Measurements from ENCODE around the gene RBFA. TPM values are rescaled to one million over a fixed set of nuclear protein-coding genes. Genes with fewer than 3 reads are reported as not detected.
"Not testable (repeated sequence)": the region's sequence is repeated elsewhere in the genome, so short reads cannot be mapped to it uniquely, and the experiment has no call there.

RBFA gene
- total and polyA plus RNA-seq, 2 experiments from 2014 or later, result 28.4 to 45.1 TPM

GRCh38 chr18:79988451-79989194 is 45.6 kb upstream of the RBFA start, which contains the start of gene TXNL4A:
TXNL4A (minus strand) TSS chr18:79988563; CDS start chr18:79988392, 171 bp downstream.
- H3K27ac ChIP-seq, result peak within 1 kb of the TSS; percentile 89
- no peak for TF ChIP-seq CTCF (IDR thresholded peaks at IDR 0.05; ENCODE audit: low read depth, low read length)

GRCh38 chr18:79989195-79989497 is 45.1 kb upstream of the RBFA start:
- no peak for TF ChIP-seq CTCF (IDR thresholded peaks at IDR 0.05; ENCODE audit: low read depth, low read length)
- H3K4me1 ChIP-seq (ENCODE audit: low read depth), result no peaks in the 10 kb centered on the region
- H3K4me3 ChIP-seq, result peak overlapping the region; percentile 84
- no peaks in the 10 kb centered on the region for H3K27me3 ChIP-seq
- no peaks in the 10 kb centered on the region for H3K9me3 ChIP-seq (ENCODE audit: low read depth)
- H3K36me3 ChIP-seq, result no peaks in the 10 kb centered on the region
- peak overlapping the region; percentile 89 for H3K27ac ChIP-seq
- no peak for DNase-seq (ENCODE audit: low read depth in 1 of 2, low spot score in 1 of 2)

More at GRCh38 chr18:79988451-79989194, 45.6 kb upstream of the RBFA start, which contains the start of gene TXNL4A:
- Histone ChIP-seq H3K27me3 (no peaks in the 10 kb centered on the region), H3K36me3 (no peaks in the 10 kb centered on the region), H3K4me1 (ENCODE audit: low read depth) (no peaks in the 10 kb centered on the region), H3K9me3 (ENCODE audit: low read depth) (no peaks in the 10 kb centered on the region), H3K4me3 (peak within 1 kb of the TSS; percentile 84)
- peak; percentile 87 to 92 for DNase-seq (ENCODE audit: low read depth in 1 of 2, low spot score in 1 of 2)

GRCh38 chr18:79991494-79991893 is 42.7 kb upstream of the RBFA start:
- TF ChIP-seq CTCF (IDR thresholded peaks at IDR 0.05; ENCODE audit: low read depth, low read length), result no peak
- Histone ChIP-seq H3K27ac (no peak overlapping the region), H3K4me1 (ENCODE audit: low read depth) (no peaks in the 10 kb centered on the region)

GRCh38 chr18:79999701-80000100 is 34.5 kb upstream of the RBFA start:
- H3K36me3 ChIP-seq; H3K4me3 ChIP-seq; H3K27ac ChIP-seq; H3K4me1 ChIP-seq (ENCODE audit: low read depth); H3K27me3 ChIP-seq; H3K9me3 ChIP-seq (ENCODE audit: low read depth); DNase-seq (ENCODE audit: low read depth in 1 of 2, low spot score in 1 of 2): not testable (repeated sequence)

More at GRCh38 chr18:79991494-79991893, 42.7 kb upstream of the RBFA start:
- H3K36me3 ChIP-seq, result no peaks in the 10 kb centered on the region
- no peaks in the 10 kb centered on the region for H3K9me3 ChIP-seq (ENCODE audit: low read depth)
- no peak for DNase-seq (ENCODE audit: low read depth in 1 of 2, low spot score in 1 of 2)
- no peak overlapping the region for H3K4me3 ChIP-seq
- no peaks in the 10 kb centered on the region for H3K27me3 ChIP-seq

GRCh38 chr18:80000877-80001276 is 33.4 kb upstream of the RBFA start:
- no peak for TF ChIP-seq CTCF (IDR thresholded peaks at IDR 0.05; ENCODE audit: low read depth, low read length)
- Histone ChIP-seq H3K36me3 (no peaks in the 10 kb centered on the region), H3K4me1 (ENCODE audit: low read depth) (no peaks in the 10 kb centered on the region), H3K27ac (no peak overlapping the region), H3K9me3 (ENCODE audit: low read depth) (no peaks in the 10 kb centered on the region), H3K27me3 (no peaks in the 10 kb centered on the region), H3K4me3 (no peak overlapping the region)
- DNase-seq (ENCODE audit: low read depth in 1 of 2, low spot score in 1 of 2), result no peak

GRCh38 chr18:80002468-80002867 is 31.8 kb upstream of the RBFA start:
- Histone ChIP-seq H3K36me3 (no peaks in the 10 kb centered on the region), H3K27me3 (no peaks in the 10 kb centered on the region), H3K4me3 (no peak overlapping the region), H3K9me3 (ENCODE audit: low read depth) (no peaks in the 10 kb centered on the region), H3K27ac (no peak overlapping the region), H3K4me1 (ENCODE audit: low read depth) (no peaks in the 10 kb centered on the region)
- no peak for DNase-seq (ENCODE audit: low read depth in 1 of 2, low spot score in 1 of 2)
- TF ChIP-seq CTCF (IDR thresholded peaks at IDR 0.05; ENCODE audit: low read depth, low read length), result no peak
